Pons (tissue), 1 donor: ENCODE data around the gene ZBTB16.

ENCODE experiments used
- DNase-seq: peaks from one replicate; pipeline ENCODE4 v3.0.0-alpha.2; 2016; ENCODE audit warnings: low spot score

Gene ZBTB16

DNA sequence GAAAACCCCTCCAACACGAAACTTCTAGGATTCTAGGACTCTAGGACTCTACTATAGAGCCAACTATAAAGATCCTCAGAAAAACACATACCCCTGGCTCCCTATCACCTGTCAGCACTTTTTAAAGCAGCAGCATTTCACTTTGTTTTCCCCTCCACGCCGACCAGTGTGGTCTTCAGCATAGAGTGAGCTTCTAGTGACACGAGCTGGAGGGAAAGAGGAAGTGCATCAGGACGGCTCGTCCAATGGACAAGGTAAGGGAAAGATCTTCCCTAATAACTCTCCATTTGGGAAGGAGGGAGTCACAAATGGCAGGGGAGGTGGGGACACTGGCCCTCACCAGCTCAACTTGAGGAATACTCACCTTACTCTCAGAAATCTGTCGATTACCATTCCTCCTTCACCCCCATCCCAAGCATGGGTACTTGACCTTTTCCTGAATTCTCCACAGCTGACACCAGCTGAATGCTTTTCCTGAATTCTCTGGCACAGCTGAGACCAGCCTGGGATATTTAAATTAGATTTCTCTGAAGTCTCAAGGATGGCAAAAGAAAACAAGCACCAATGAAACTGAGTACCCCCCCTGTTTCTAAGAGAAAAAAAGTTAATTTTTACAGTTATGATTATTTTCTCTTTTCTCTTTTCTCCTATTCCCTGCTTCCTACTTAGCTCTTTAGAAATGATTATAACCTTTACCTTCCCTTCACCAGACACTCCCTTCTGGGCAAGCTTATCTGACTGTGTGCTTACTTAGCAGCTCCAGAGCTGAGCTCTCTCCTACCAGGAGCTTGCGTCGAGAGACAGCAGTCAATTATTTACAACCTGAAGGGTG is 203.4 kb downstream of the ZBTB16 start:
- peak; percentile 69 for DNase-seq

DNA sequence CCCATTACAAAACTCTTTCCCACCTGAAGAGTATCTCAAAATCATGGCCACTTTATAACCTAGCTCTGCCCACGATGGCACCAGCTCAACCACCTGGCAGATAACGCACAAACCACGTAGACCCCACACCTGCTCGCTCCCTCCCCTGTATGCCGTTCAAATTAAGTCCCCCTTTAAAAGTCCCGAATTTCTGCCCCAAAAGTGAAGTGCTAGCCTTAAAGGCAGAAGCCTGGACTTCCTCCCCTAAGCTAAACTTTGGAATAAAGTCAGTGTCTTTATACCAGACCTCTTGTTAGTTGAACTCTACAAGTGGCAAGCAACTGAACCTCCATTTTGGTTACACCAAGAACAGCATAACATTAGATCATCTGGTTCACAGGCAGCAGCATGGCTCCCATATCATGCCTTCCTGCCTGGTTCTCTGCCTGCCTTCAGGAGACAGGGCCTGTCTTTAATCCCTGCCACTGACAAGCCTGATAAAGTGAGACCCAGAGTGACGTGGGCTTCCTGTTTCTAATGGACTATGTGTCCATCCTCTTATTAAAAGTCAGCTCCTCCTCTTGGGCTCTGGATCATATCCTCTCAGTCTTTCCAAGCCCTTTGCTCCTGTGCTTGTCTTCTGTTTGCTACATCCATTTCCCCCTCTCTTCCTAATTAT is 204.1 kb downstream of the ZBTB16 start:
- no peak for DNase-seq

DNA sequence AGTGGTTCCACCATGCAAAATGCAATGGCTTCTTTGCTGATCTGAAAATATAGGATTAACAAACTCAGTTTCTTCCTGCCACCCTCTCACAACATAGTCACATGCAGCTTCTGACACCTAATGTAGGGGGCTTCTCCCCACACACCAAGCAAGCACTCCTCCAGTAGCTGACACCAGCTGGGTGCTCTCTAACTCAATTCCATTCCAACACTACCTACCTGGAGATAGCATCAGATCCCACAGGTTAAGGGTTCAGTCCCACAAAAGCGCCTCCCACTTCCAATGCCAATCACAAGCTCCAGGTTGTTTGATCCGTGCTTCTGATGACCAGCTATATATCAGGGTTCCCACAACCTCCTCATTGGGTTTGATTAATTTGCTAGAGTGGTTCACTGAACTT is 204.9 kb downstream of the ZBTB16 start:
- DNase-seq = no peak

DNA sequence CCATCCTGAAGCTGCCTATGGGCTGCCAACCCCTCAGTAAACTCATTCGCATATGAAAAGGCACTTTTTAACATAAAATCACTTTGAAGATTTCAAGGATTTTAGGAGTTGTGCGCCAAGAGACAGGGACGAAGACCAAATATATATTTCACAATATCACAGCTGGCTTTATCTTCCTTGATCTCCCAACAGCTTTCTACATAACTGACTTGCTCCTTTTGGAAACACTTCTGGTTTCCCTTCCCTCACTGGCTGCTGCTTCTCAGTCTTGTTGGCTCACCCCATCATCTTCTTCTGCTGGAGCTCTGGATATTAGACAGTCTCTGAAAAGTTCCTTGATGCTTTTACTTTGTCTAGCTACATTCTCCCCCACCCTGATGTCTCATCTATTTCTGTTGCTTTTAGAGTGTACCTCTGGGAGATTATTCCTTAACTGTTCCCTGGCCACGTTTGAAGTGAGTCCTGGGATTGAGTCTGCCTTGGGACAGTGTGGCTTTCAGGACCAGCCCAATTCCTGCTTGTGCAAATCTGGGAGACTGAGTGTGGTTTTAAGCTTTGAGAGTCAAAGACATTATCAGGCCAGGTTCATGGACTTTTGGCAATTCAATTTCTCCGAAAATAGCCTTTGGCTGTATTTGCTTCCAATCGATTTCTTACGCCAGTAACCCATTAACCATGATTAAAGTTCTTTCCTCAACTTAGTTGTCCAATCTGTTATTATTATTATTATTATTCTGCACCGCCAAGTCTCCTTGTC is 205.8 kb downstream of the ZBTB16 start:
- DNase-seq = no peak

DNA sequence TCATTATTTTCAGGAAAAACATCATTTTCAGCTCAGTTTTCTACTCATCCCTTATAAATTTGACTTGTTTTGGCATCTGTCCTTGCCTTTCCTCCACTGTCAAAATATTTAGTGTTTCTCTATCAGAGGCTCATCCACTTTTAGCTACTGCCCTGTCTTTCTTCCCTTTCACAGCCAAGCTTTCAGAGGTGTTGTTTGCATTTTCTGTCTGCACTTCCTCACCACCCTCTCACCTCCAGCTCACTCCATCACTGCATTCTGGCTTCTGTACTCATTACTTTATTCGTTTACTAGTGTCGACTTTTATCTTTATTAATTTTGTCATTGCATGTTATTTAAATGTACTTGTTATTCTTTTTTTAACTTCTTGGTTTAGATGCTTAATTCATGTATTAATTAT is 210.0 kb downstream of the ZBTB16 start:
- no peak for DNase-seq

DNA sequence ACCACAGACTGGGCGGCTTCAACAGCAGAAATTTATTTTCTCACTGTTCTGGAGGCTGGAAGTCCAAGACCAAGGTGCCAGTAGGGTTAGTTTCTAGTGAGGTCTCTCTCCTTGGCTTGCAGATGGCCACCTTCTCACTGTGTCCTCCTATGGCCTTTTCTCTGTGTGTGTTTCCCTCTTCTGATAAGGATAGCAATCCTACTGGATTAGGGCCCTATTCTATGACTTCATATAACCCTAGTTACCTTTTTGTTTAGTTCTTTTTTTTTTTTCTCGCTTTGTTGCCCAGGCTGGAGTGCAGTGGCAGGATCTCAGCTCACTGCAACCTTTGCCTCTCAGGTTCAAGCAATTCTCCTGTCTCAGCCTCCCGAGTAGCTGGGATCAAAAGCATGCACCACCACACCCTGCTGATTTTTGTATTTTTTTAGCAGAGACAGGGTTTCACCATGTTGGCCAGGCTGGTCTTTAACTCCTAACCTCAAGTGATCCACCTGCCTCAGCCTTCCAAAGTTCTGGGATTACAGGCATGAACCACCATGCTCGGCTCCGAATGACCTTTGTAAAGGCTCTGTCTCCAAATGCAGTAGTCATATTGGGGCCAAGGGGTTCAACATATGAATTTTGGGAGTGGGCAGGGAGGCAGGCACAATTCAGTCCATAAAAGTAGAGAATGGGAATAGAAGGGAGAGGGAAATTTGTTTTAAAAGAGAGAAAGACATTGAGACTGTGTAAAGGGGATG is 211.2 kb downstream of the ZBTB16 start:
- no peak for DNase-seq

DNA sequence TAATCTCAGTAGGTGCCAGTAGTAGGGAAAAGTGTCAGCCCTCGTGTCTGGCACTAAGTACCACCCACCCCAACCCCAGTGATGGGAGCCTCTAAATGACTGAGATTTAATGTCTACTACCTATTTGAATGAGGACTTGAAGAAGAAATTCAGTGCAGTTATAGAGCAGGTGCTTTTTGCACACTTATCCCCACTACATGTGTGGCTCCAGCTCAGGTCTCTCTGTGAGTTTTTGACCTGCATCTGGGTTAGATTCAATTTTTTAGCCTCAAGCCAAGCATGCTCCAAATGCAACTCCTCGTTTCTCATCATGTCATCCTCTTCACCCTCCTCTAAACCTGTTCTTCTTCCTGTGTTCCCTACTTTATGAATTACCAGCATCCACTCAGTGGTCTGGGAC is 211.8 kb downstream of the ZBTB16 start:
- no peak for DNase-seq

DNA sequence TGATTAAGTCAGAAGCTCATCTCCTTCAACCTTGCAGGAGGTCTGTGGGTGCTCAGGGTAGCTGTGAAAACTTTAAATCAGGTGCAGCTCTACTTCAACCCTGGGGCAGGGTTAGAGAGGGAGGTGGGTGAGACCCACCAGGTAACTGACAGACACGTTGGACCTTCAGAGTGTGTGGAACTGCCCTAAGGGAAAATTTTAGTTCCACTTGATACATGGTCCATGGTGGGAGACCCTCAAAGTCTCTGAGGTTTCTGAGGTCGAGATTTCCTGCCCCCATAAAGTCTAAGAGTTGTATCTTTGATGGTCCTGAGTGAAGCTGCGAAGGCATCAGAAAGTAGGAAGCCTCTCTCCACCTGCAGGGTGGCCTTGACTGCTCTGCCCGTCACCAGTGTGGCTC is 212.8 kb downstream of the ZBTB16 start:
- DNase-seq = no peak

DNA sequence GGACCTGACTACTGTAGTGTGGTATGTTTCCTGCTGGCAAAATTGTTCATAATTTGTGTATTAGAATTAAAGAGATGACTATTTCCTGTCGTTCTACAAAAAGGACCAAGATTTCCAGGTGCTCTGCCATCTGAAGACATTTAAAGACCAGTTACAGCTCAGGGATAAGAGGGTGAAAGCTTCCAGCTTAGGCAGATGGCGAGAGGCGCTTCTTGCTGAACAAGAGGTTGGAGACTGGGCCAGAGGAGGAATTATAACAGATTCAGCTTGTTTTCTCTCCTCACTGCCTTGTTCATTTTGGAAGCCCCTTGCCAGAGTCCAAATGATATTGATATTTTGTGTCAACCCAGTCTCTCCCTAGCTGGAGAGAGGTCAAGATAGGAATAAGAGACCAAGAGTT is 213.6 kb downstream of the ZBTB16 start:
- DNase-seq = no peak

DNA sequence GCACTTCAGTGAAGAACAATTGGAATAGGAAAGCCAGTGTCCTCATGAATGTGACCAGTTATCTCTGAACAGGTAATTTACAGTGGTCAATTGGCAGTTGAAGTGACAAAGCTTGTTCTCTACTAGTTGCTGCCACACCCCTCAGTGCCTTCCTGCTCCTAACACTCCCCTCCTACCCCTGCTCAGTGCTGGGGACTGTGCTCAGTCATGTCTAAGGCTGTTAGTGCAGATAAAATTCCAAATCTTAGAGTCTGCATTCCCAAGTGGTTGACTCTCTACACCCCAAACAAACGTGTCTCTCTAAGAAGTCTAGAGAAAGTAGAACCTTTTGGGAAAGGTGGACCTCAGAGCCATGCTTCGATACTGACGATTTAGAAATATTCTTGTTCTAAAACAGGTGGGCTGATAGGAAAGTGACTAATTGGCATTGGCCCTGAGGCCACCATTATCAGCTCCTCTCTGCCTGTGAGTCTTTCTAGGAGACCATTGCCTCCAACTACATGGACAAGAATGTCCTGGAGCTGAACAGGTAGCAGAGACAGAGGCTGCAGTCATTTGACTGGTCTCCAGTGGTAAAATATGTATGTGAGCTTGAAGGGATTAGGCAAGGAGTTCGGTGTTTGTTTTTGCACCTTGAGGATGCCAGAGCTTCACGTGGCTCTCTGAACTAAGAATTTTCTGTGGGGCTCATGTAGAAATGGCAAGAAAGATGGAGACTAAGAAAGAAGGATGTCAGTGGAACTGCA is 214.6 kb downstream of the ZBTB16 start:
- DNase-seq = no peak

DNA sequence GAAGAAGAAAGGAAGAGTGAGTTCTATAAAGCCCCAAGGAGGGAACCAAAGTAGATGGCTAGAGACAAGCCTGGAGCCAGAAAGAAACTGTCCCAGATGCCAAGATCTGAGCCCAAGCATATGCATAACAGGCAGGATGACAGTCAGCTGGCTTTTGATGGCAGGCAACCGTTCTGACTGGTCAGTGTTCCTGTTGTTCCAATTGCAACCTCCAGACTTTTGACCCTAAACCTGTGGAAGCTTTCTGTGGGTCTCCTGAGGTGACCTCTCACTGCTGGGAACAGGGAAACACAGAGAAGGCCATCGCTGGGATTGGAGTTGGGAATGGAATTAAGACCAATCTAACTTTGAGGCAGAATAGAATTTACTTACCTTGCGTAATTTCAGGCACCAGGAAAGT is 215.1 kb downstream of the ZBTB16 start:
- DNase-seq = no peak

DNA sequence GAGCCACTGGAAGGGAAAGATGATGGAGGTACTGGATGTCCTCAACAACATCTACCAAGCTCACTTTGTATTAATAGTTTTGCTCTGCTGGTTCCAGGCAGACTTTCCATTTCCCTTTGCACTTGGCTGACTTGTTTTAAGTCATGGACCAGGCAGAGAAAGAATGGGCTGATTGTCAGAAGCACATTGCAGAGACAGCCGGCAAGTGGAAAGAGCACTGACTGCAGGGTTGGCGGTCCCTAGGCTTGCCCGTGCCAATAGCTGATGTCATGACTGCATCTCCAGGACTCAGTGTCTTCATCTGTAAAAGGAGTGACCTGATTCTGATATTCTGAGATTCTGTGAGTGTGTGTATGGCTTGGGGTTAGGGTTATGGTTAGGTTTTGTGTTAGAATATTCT is 215.8 kb downstream of the ZBTB16 start:
- DNase-seq = peak; percentile 66

DNA sequence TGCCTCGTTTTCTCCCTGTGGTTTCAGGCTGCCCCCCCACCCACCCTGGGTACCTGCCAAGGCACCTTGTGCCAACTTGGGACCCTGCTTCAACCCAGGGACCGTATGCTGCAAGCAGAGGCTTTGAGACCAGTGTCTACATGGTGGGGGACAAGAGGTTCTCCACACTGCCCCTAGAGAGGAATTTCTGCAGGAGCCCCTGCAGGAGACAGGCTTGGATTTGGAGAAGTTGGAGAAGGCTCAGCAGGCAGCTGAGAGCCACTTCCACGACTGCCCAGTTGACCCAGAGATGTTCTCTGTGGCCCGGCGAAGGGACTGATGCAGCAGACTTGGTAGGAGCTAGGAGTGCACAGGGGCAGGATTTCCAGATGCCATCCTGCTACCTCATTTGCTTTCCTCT is 216.6 kb downstream of the ZBTB16 start:
- no peak for DNase-seq

DNA sequence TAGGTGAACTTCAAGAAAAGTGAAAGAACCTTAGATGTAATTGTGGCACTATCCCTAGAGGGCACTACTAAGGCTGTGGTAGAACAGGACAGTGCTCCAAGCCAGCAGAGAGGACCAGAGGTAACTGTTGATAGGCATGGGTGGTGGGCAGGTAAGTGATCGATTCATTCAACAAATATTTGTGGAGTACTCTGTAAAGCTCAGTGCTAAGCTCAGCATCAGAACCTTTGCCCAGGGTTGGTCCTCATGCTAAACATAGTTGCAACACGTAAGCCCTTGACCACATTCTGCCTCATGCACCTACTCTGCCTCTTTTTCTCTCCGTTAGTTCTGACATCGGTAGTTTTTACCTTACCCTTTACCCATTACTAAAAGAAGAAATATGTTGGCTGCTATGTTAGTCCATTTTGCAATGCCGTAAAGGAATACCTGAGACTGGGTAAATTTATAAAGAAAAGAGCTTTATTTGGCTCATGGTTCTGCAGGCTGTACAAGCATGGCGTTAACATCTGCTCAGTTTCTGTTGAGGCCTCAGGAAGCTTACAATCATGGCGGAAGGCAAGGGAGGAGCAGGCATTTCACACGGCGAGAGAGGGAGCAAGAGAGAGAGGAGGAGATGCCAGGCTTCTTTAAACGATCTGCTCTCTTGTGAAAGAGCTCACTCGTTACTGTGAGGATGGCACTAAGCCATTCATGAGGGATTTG is 218.3 kb downstream of the ZBTB16 start:
- no peak for DNase-seq

DNA sequence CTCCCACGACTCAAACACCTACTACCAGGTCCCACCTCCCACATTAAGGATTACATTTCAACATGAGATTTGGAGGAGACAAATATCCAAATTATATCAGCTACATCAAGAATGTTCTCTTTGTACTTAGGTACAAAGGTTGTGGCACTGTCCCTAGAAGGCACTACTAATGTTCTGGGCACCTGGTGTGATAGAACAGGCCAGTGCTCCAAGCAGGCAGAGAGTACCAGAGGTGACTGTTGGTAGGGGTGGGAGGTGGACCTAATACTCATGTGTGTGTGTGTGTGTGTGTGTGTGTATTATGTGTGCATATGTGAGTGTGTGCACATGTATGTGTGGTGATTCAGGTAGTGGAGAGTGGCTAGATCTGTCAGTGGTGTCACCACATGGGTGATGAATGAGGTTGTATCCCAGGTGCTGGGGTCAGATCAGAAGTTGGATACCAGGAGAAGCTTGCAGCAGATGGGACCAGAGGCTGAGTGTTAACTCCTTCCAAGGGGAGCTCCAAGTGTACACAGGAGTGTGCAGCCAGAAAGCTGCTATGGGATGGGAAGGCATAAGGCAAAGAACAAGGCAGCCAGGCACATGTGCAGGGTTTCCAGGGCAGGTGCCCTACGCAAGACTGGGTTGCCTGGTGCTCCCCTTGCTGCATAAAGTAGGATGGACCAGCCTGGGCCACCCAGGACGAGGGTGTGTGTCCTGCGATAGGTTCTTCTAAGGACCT is 219.0 kb downstream of the ZBTB16 start:
- DNase-seq = no peak

DNA sequence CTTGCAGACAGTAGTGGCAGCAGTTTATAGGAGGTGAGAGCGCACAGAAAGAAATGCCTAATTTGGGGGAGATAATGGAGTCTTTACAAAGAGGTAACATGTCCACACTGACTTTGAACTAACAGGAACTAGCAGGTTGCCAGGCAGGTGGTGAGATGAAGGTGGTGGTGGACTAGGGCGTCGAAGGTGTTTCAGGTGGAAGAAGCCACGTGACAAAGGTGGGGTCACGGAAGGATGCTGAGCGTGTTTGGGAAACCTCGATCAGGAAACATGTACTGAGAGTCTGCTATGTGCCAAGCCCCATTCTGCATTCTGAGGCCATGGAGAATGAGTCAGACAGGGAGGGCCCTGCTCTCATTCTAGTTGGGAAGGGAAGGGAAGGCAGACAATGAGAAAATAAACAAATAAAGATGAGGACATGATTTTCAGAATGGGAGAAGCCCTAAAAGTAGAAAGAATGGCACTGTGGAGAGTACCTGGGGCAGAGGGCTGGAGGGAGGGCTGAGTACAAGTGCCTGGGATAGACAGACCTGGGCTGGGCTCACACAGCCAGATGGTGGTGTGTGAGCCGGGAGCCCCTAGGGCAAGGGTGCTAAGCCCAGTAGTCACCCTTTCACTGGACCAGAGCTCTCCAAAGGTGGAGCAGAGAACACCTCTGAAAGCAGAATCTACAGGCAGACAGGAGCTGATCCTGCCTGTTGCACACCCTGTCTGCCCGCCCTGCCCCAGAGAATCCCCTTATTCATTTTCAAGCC is 220.5 kb downstream of the ZBTB16 start:
- DNase-seq = no peak

DNA sequence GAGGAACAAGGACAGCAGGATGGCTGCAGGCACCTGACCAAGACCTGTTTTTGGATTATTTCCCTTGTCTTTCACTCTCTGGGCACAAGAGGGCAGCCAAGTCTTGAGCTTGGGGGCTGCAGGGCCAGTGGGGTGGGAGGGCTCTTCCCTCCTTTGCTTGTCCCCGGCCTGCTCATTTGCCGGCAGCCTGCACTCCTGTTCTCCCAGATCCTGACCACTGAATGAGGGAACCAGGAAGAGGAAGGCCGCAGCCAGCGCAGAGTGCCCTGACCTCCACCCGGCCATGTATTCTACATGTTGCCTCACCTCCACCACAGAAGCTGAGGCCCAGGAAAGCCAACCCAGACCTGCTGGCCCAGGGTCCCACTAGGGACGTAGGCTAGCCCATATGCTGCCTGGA is 221.2 kb downstream of the ZBTB16 start:
- DNase-seq = peak; percentile 32

DNA sequence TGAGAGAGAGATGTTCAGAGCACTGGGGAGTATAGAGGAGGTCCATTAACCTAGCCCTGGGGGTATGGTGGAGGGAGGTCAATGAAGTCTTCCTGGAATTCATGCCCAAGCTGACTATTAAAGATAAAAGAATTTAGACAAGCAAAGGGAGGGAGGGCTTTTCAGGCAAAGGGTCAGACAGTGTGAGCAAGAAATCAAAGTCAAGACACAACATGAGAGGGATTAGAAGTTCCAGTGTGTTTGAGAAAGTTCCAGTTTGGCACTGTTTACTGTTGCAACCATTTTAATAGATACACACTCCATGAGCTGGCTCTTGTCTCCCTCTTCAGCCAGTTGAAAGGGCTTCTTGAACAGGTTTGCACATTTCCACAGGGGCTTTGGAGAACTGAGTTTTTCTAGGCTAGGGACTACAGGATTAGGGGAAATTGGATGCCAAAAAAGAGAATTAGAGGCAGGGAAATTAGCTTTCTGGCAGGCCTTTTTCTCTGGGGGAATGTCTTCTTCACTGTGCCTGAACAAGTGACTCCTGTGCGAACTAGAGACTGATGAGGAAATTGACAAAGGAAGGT is 222.0 kb downstream of the ZBTB16 start:
- DNase-seq = no peak

DNA sequence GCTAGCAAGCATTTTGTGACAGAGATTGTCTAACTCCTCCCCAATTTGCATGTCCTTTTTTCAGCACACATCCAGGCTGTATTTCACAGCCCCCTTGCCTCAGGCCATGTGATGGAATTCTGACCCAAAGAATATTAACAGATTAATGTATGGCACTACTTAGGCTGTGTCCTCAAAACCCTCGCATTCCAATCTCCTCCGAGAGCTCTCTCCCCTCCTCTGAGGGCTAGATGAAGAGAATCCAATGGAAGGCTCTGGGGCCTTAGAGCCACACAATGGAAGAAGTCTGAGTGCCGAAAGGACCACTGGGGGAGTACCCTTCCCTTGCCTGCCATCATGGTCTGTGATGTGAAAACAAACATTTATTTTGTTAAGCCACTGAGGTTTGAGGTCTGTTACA is 223.0 kb downstream of the ZBTB16 start:
- no peak for DNase-seq
